Mononuclear cell (primary cell): ENCODE data around the gene ENTPD8. TPM values are rescaled to one million over a fixed set of nuclear protein-coding genes. Genes with fewer than 3 reads are reported as not detected.

ENCODE experiments used
- total RNA-seq: library from RNA; depleted of rRNA; stranded (reverse); fragments of >200 nt; gene quantifications from one replicate; pipeline ENCODE4 v1.2.3, GENCODE V29; 2012

Gene ENTPD8
- total RNA-seq, 1 donor, result not detected

Other genes with a start within 250 kb of the ENTPD8 start
- gene TPRN, start 240.6 kb downstream of the ENTPD8 start, total RNA-seq, result 2.4 TPM
- gene TMEM203, start 235.7 kb downstream of the ENTPD8 start, total RNA-seq, result 21.1 TPM
- gene NDOR1, start 235.7 kb downstream of the ENTPD8 start, total RNA-seq, result 9.2 TPM
- gene RNF208, start 219.1 kb downstream of the ENTPD8 start, total RNA-seq, result 0.31 TPM
- gene CYSRT1, start 216.2 kb downstream of the ENTPD8 start, total RNA-seq, result 0.21 TPM
- gene RNF224, start 213.9 kb downstream of the ENTPD8 start, total RNA-seq, result 0.10 TPM
- gene SLC34A3, start 210.5 kb downstream of the ENTPD8 start, total RNA-seq, result not detected
- 67.9 TPM for gene TUBB4B, start 200.1 kb downstream of the ENTPD8 start, total RNA-seq
- gene STPG3, start 190.1 kb downstream of the ENTPD8 start, total RNA-seq, result not detected
- gene NELFB, start 186.0 kb downstream of the ENTPD8 start, total RNA-seq, result 20.9 TPM
- gene TOR4A, start 163.6 kb downstream of the ENTPD8 start, total RNA-seq, result 5.4 TPM
- 1.8 TPM for gene NRARP, start 139.1 kb downstream of the ENTPD8 start, total RNA-seq
- 6.1 TPM for gene EXD3, start 18.2 kb downstream of the ENTPD8 start, total RNA-seq
- gene NOXA1, start 18.0 kb downstream of the ENTPD8 start, total RNA-seq, result 2.2 TPM
- gene NSMF, start 18.0 kb upstream of the ENTPD8 start, total RNA-seq, result 23.7 TPM
- gene PNPLA7, start 109.0 kb upstream of the ENTPD8 start, total RNA-seq, result 2.3 TPM
- 15.6 TPM for gene MRPL41, start 110.5 kb upstream of the ENTPD8 start, total RNA-seq
- 17.6 TPM for gene DPH7, start 137.6 kb upstream of the ENTPD8 start, total RNA-seq
- gene ZMYND19, start 149.2 kb upstream of the ENTPD8 start, total RNA-seq, result 1.4 TPM
- gene ARRDC1, start 164.3 kb upstream of the ENTPD8 start, total RNA-seq, result 28.7 TPM
- 56.6 TPM for gene EHMT1, start 177.6 kb upstream of the ENTPD8 start, total RNA-seq